Measurements from ENCODE around the gene TENM4.

DNA sequence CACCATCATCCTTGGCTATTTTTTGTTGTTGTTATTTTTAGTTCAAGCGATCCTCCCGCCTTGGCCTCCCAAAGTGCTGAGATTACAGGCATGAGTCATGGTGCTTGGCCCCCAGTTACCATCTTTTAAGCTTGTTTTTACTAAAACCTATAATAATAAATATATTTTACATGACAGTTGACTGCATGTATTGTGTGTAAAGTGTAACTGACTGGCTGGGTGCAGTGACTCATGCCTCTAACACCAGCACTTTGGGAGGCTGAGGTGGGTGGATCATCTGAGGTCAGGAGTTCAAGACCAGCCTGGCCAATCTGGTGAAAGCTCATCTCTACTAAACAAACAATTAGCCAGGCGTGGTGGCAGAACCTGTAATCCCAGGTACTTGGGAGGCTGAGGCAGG is 386.2 kb downstream of the TENM4 start:
- TF ChIP-seq, protein P1, sequence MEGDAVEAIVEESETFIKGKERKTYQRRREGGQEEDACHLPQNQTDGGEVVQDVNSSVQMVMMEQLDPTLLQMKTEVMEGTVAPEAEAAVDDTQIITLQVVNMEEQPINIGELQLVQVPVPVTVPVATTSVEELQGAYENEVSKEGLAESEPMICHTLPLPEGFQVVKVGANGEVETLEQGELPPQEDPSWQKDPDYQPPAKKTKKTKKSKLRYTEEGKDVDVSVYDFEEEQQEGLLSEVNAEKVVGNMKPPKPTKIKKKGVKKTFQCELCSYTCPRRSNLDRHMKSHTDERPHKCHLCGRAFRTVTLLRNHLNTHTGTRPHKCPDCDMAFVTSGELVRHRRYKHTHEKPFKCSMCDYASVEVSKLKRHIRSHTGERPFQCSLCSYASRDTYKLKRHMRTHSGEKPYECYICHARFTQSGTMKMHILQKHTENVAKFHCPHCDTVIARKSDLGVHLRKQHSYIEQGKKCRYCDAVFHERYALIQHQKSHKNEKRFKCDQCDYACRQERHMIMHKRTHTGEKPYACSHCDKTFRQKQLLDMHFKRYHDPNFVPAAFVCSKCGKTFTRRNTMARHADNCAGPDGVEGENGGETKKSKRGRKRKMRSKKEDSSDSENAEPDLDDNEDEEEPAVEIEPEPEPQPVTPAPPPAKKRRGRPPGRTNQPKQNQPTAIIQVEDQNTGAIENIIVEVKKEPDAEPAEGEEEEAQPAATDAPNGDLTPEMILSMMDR (IDR thresholded peaks at IDR 0.05 in 4 of 5, conservative IDR thresholded peaks at IDR 0.05 in 1 of 5): no peak
- no peak for TF ChIP-seq POLR2A (IDR thresholded peaks at IDR 0.05)

Measured in gastrocnemius medialis (tissue), 4 donors.